Sigmoid colon (tissue), 7 donors: Measurements from ENCODE around the gene CDK13. TPM values are rescaled to one million over a fixed set of nuclear protein-coding genes. Genes with fewer than 3 reads are reported as not detected.

Experiments
- DNase-seq: peaks from one replicate; pipeline ENCODE4 v3.0.0-alpha.2; 2019
- H3K27ac ChIP-seq, 4 donors: fragments of 200-600 bp; sonication (generic); one replicate each; pipeline ENCODE4 v1.5.1; 2016 to 2019; ENCODE audit warnings: mild to moderate bottlenecking in 1 of 4
- H3K27me3 ChIP-seq, 3 donors: fragments of 200-600 bp; sonication (generic); one replicate each; pipeline ENCODE4 v1.5.1; 2019; ENCODE audit warnings: mild to moderate bottlenecking in 1 of 3
- H3K36me3 ChIP-seq, 4 donors: fragments of 200-600 bp; sonication (generic); one replicate each; pipeline ENCODE4 v1.5.1; 2016 to 2019
- H3K4me1 ChIP-seq, 4 donors: fragments of 200-600 bp; sonication (generic); one replicate each; pipeline ENCODE4 v1.5.1; 2017 to 2019
- H3K4me3 ChIP-seq, 4 donors: fragments of 200-600 bp; sonication (generic); one replicate each; pipeline ENCODE4 v1.5.1; 2017 to 2019; ENCODE audit warnings: mild to moderate bottlenecking in 2 of 4, moderate library complexity in 1 of 4
- H3K9me3 ChIP-seq, 4 donors: fragments of 200-600 bp in 3 of 4; sonication (generic) in 3 of 4; one replicate each; pipeline versions ENCODE4 v1.5.1 to v1.6.1; 2013 to 2019
- CTCF ChIP-seq, 4 experiments: fragments of 450-650 bp in 3 of 4; fragments of 200-600 bp in 1 of 4; IDR thresholded peaks; one replicate each; pipeline ENCODE4 v1.5.1; 2016 to 2019; ENCODE audit warnings: antibody characterized with exemption in 4 of 4, mild to moderate bottlenecking in 3 of 4, moderate library complexity in 2 of 4
- EP300 ChIP-seq, 4 donors: sonication (generic); formaldehyde crosslinking; IDR thresholded peaks; one replicate each; pipeline ENCODE4 v1.6.1; 2017; ENCODE audit warnings: antibody characterized with exemption in 4 of 4
- POLR2A ChIP-seq, 2 donors: fragments of 450-650 bp; IDR thresholded peaks; one replicate each; pipeline ENCODE4 v1.6.1; 2016; ENCODE audit warnings: antibody characterized with exemption in 2 of 2, mild to moderate bottlenecking in 2 of 2, moderate library complexity in 2 of 2
- POLR2AphosphoS5 ChIP-seq, 4 donors: sonication (generic); formaldehyde crosslinking; IDR thresholded peaks; one replicate each; pipeline ENCODE4 v1.6.1; 2017; ENCODE audit warnings: antibody characterized with exemption in 4 of 4
- WGBS, 2 donors: extraction: QIAGEN DNeasy Blood & Tissue Kit; methylation state at CpG; one replicate each; pipeline ENCODE4 v1.1.7; 2013; 5-methylcytosine and 5-hydroxymethylcytosine counted together
- intact Hi-C: fragments of 100-400 bp; cut with DNase I; formaldehyde crosslinking; loops from one replicate; pipeline ENCODE4 v1.15.1; 2023
- polyA plus RNA-seq, 3 donors: library from polyadenylated mRNA; stranded (reverse); fragments of 200-250 nt; gene quantifications; one replicate each; pipeline ENCODE4 v1.2.3, GENCODE V29; 2013
- total RNA-seq, 4 donors: library from RNA; depleted of rRNA; stranded (reverse); fragments of >200 nt; gene quantifications; one replicate each; pipeline ENCODE4 v1.1.0, GENCODE V29; 2016
- donor health status: healthy with polysubstance abuse.
- donor health status: Bipolar disorder and iron deficiency.
- donor health status: healthy.

CDK13 gene
- total and polyA plus RNA-seq, 7 donors, result 8.4 to 80.0 (median 63.8) TPM

- DNase-seq, result no peak
- Histone ChIP-seq H3K27ac (no peak overlapping the region), H3K27me3 (no peaks in the 10 kb centered on the region), H3K4me1 (peaks cover 0 to 10% (median 4%) of the 10 kb centered on the region in 4 donors), H3K9me3 (no peaks in the 10 kb centered on the region), H3K4me3 (no peak overlapping the region), H3K36me3 (peaks cover 10 to 33% (median 13%) of the 10 kb centered on the region in 4 donors)
- no peak for TF ChIP-seq POLR2AphosphoS5 (IDR thresholded peaks at IDR 0.05)
- TF ChIP-seq EP300 (IDR thresholded peaks at IDR 0.05), result no peak
- TF ChIP-seq CTCF (IDR thresholded peaks at IDR 0.05), result no peak
- no peak for TF ChIP-seq POLR2A (IDR thresholded peaks at IDR 0.05)
- WGBS, 2 donors, result 90 to 94% methylated on average over 2 of the region's 2 CpGs
- intact Hi-C loops, result no loop called here
Observed at GRCh38 chr7:40097728-40098127, 147.7 kb downstream of the CDK13 start.

DNA sequence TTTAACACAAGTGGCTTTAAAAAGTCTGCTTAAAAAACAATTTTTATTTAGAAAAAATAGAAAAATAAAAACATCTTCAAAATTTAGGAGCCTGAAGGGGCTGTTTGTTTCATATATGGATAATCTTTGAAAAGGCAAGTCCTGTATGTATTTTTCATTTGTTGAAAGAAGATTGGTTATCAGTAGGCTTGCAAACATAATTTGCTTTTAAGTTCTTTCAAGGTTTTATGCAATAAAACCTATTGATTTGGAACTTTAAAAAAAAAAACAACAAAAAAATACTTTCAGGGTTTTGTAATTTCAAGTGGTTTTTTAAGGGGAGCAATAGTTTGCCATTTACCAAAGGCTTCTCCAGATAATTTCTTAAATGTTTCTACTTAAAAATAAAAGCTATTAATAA lies 148.8 kb downstream of the CDK13 start:
- H3K9me3 ChIP-seq, result no peaks in the 10 kb centered on the region
- intact Hi-C loops, result no loop called here
- H3K36me3 ChIP-seq, result peaks cover 5 to 22% (median 6%) of the 10 kb centered on the region in 4 donors

DNA sequence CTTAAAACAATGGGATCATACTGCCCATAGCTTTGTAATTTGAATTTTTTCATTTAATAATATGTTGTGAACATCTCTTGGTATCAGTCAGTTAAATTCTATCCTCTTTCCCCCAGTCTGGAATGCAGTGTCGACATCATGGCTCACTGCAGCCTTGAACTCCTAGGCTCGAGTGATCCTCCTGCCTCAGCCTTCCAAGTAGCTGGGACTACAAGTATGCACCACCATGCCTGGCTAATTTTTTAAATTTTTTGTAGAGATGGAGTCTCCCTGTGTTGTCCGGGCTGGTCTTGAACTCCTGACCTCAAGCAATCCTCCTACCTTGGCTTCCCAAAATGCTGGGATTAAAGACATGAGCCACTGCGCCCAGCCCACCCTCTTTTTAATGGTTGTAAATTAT lies 149.8 kb downstream of the CDK13 start:
- no peaks in the 10 kb centered on the region for H3K9me3 ChIP-seq
- no peak overlapping the region for H3K4me3 ChIP-seq
- H3K4me1 ChIP-seq, result peaks cover 0 to 10% (median 4%) of the 10 kb centered on the region in 4 donors
- no peaks in the 10 kb centered on the region for H3K27me3 ChIP-seq
- WGBS, 2 donors, result 93 to 96% methylated on average over 4 of the region's 4 CpGs
- H3K36me3 ChIP-seq, result peaks cover 0 to 12% (median 0%) of the 10 kb centered on the region in 4 donors
- intact Hi-C loops, result no loop called here
- no peak for TF ChIP-seq EP300 (IDR thresholded peaks at IDR 0.05)
- no peak for TF ChIP-seq CTCF (IDR thresholded peaks at IDR 0.05)
- no peak for TF ChIP-seq POLR2A (IDR thresholded peaks at IDR 0.05)
- no peak for TF ChIP-seq POLR2AphosphoS5 (IDR thresholded peaks at IDR 0.05)
- H3K27ac ChIP-seq, result no peak overlapping the region
- no peak for DNase-seq

More for the DNA sequence above, 148.8 kb downstream of the CDK13 start:
- no peaks in the 10 kb centered on the region for H3K27me3 ChIP-seq
- no peak overlapping the region for H3K4me3 ChIP-seq
- no peak for DNase-seq
- TF ChIP-seq CTCF (IDR thresholded peaks at IDR 0.05), result no peak
- TF ChIP-seq POLR2A (IDR thresholded peaks at IDR 0.05), result no peak
- no peak for TF ChIP-seq POLR2AphosphoS5 (IDR thresholded peaks at IDR 0.05)
- no peak for TF ChIP-seq EP300 (IDR thresholded peaks at IDR 0.05)
- no peak overlapping the region for H3K27ac ChIP-seq
- peaks cover 0 to 10% (median 4%) of the 10 kb centered on the region in 4 donors for H3K4me1 ChIP-seq

GRCh38 chr7:40101201-40101600 lies 151.1 kb downstream of the CDK13 start:
- H3K27me3 ChIP-seq, result no peaks in the 10 kb centered on the region
- 89 to 91% methylated on average over 3 of the region's 3 CpGs for WGBS, 2 donors
- peaks cover 0 to 10% (median 4%) of the 10 kb centered on the region in 4 donors for H3K4me1 ChIP-seq
- no peaks in the 10 kb centered on the region for H3K9me3 ChIP-seq
- no peak overlapping the region for H3K4me3 ChIP-seq
- H3K27ac ChIP-seq, result no peak overlapping the region
- intact Hi-C loops, result no loop called here
- no peak for DNase-seq
- no peaks in the 10 kb centered on the region for H3K36me3 ChIP-seq
- no peak for TF ChIP-seq EP300 (IDR thresholded peaks at IDR 0.05)
- TF ChIP-seq POLR2AphosphoS5 (IDR thresholded peaks at IDR 0.05), result no peak
- no peak for TF ChIP-seq CTCF (IDR thresholded peaks at IDR 0.05)
- no peak for TF ChIP-seq POLR2A (IDR thresholded peaks at IDR 0.05)

- WGBS, 2 donors, result 87 to 94% methylated on average over 2 of the region's 2 CpGs
- intact Hi-C loops, result no loop called here
- Histone ChIP-seq H3K36me3 (no peaks in the 10 kb centered on the region), H3K4me3 (no peak overlapping the region), H3K27me3 (no peaks in the 10 kb centered on the region), H3K4me1 (peaks cover 0 to 10% (median 4%) of the 10 kb centered on the region in 4 donors), H3K27ac (no peak overlapping the region), H3K9me3 (no peaks in the 10 kb centered on the region)
- no peak for TF ChIP-seq POLR2A (IDR thresholded peaks at IDR 0.05)
- TF ChIP-seq CTCF (IDR thresholded peaks at IDR 0.05), result no peak
- TF ChIP-seq POLR2AphosphoS5 (IDR thresholded peaks at IDR 0.05), result no peak
- TF ChIP-seq EP300 (IDR thresholded peaks at IDR 0.05), result no peak
- DNase-seq, result no peak
Observed at GRCh38 chr7:40102897-40103296, 152.8 kb downstream of the CDK13 start.
